ENCODE results near the gene PLXNA4.

PLXNA4 gene

DNA sequence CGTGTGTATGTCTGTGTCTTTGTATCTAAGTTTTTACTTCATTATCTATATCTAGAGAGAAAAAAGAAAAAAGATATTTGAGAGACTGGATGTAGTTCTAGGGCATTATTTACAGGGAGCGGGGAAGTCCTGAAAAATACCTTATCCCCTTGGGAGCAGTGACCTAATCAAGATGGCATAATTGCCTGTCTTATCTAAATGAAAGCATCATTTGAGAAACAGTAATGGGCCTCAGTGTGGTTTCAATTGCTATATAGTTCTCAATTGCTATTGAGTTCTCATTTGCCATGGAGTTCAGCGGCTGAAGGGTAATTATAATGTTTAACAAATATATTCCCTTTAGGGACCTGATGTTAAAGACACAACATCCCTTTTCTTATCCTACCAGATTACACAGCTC, 216.5 kb downstream of the PLXNA4 start:
- DNase-seq (ENCODE audit: low read depth in 3 of 3), result no peak

DNA sequence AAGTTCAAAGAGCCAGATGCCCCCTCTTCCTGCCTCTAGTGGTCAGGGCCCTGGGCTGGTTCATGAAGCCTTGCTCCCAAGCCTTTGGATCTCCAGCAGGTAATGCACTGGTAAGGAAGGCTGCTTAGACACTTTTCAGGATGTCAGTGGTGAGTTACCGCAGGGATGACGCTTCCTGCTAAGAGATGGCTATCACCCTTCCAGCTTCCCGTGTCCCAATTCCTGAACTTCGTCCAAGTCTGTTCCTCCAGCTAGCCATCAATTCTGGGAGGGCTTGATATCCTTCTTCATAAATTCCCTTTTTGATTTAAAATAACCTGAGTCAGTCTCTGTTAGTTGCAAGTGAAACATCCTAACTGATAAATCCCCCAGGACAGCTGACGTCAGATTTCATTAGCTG, 221.2 kb downstream of the PLXNA4 start:
- no peak for DNase-seq (ENCODE audit: low read depth in 3 of 3)

DNA sequence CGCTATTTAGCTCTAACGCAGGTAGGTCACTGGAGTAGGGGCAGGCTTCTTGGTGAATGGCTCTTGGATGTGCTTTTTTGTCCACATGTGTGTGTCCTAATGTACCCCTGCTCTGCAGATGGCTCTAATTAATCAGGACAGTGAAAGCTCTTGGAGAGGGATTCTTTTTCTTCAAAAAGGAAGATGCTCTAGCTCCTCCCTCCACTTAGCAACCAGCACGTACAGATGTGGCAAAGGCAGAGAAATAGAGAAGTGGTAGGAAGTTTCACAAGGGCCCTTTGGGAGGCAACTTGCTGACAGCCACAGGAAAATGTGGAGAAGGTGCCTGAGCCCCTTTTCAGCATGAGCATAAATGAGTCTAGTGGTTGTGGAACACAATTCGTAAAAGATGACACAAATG, 221.7 kb downstream of the PLXNA4 start:
- DNase-seq (ENCODE audit: low read depth in 3 of 3), result no peak

DNA sequence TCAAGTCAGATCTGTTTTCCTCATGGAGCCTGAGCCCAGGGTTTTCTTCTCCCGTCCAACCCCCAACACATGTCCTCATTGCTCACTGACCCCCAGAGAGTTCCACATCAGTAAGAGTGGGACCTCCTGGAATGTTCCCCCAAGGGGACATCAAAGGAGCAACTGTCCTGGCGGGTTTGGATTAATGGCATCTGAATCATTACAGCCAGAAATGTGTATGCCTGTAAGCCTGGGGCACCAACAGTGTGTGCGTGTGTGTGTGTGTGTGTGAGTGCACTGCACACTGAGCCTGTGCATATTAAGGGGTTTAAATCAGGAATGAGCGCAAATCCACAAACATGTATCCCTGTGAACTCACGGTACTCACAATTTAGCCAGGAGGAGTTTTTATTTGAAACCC, 222.3 kb downstream of the PLXNA4 start:
- no peak for DNase-seq (ENCODE audit: low read depth in 3 of 3)

DNA sequence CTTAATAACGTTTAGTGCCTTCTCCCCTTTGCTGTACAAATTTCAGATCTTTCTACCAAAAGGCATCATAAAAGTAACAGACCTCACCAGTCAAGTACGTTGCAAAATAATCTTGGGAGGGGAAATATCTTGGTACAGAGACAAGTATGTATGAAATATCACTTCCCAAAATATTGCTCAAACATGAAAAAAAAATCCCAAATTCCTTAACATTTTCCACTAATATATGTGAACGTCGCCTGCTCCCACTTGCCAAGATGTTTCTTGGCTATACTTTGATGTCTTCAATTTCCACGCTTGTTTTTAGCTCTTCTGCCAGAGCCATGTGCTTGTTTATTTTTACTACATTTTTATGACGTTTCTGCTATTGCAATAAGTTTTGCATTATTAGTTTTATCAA, 223.5 kb downstream of the PLXNA4 start:
- no peak for DNase-seq (ENCODE audit: low read depth in 3 of 3)

- DNase-seq (ENCODE audit: low read depth in 3 of 3), result no peak
Measured at GRCh38 chr7:132351954-132352499, 224.2 kb downstream of the PLXNA4 start.

- no peak for DNase-seq (ENCODE audit: low read depth in 3 of 3)
Measured at GRCh38 chr7:132350741-132351140, 225.5 kb downstream of the PLXNA4 start.

DNA sequence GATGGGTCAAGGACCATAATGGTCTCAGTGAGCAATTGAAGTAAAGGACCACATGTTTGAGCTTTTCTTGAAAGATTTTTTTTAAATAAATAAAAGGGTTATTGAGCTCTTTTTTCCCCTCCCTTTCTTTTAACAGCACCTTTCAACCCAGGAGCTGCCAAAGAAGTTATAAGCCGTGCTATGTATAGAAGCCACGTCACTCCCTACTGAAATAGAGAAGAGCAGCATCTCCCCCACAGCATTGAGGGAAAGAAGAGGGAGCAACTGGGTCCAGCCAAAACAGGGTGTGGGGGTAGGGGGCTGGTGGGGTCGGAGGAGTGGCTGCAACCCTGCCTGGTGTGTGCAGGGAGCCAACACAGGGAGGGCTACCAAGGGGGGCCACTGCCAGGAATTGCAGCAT, 227.2 kb downstream of the PLXNA4 start:
- no peak for DNase-seq (ENCODE audit: low read depth in 3 of 3)

DNA sequence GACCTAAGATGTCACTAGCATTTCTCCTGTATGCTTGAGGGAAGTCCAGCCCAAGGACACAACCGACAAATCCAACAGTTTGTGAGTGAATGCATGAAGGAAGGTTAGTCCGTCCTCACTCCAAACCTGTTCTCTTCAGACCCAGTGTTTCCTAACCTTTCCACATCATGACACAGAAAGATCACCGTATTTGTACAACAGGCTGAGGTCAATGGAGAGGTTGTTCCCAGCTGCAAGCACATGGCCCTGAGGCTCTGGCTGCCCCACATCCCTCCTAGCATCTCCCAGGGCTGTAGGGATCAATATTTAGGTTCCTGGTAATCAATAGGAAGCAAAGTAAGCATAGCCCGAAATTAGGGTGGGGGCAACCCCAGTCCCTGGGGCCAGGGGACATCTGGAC, 227.9 kb downstream of the PLXNA4 start:
- no peak for DNase-seq (ENCODE audit: low read depth in 3 of 3)

- no peak for DNase-seq (ENCODE audit: low read depth in 3 of 3)
Measured at GRCh38 chr7:132347858-132348257, 228.4 kb downstream of the PLXNA4 start.

DNA sequence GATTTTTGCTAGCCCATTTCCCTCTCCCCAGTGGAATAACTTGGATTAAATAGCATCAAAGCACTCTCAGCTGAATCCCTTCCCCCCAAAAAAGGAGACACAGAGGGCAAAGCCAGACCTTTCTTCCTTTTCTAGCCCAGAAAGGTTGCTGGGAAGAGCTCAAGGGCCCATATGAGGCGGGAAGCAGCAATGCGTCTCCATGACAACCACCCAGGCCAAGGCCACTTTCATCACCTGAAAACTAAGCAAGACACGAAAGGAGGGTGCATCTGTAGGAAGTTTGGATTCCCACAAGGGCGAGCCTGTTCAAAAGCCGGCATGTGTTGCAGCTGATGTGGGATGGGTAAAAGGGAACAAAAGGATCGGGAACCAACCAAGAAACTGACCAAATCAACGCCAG, 229.1 kb downstream of the PLXNA4 start:
- no peak for DNase-seq (ENCODE audit: low read depth in 3 of 3)

DNA sequence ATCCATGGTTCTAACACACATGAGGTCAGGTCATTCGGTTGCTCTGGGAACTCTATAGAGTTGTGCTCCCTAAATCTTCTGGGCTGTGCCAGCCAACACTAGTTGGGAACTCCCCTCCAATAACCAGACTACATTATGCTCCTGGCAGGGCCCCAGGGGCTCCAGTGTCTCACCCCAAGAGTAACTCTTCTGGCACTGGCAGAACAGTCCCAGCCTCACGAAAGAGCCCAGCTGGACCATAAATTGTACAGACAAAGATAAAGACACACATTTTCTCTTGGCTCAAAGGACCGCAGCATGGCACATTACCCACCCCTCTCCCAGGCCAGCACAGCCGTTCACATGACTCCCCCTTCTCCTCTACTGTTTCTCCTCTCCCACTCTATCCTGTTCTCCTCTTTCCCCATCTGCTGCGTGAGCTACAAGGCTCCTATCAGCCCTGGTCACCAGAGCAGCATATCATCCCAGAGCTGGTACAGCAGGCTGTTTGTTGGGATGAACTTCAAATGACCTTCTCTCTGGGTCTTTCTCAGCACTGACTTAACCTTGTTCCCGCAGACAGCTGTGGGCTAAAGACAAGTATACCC, 230.6 kb downstream of the PLXNA4 start:
- DNase-seq (ENCODE audit: low read depth in 3 of 3), result no peak

DNA sequence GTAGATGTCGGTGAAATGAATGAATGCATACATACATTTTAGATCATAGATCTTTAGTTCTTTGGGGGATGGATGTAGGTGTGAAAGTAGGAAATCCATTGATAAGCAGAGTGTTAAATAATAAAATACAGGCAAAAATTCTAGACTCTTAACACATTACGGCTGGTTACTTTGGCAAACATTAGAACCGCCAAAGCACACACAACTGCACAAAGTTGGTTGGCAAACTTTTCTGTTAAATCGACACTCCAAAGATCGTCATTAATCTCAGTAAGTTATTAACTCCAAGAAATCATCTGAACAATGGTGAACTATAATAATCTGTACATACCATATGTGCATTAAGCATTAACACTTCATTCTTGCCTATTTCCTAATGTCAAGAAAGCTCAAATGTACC, 231.2 kb downstream of the PLXNA4 start:
- no peak for DNase-seq (ENCODE audit: low read depth in 3 of 3)

GRCh38 chr7:132343199-132343598, 233.1 kb downstream of the PLXNA4 start:
- no peak for DNase-seq (ENCODE audit: low read depth in 3 of 3)

DNA sequence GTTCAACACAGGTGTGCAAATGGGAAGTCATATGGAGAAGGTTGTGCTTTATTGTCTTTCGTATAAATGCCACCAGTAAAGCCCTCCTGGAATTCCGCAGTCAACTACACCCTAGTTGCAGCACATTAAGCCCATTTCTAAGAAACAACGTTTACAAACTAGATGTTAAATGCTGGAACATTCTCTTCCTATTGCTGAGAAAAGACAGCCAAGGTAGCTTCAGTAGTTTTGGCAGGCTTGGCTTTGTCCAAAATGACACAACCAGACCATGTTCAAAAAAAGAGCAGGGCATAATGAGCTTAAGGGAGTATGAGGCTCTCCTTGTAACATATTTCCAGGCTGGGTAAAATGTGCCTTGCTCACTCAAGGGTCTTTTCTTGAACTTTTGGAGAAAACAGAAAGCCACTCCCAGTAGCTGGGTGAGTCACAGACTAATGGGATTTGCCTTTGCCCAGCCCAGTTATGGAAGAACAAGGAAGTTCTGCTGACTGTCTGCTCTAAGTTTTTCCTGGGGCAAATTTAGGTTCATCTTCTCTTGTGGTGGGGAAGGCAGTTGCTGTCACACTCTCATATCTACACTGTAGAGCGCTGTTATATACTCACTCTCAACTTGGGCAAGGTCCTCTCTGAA, 238.7 kb downstream of the PLXNA4 start:
- DNase-seq (ENCODE audit: low read depth in 3 of 3), result no peak

DNA sequence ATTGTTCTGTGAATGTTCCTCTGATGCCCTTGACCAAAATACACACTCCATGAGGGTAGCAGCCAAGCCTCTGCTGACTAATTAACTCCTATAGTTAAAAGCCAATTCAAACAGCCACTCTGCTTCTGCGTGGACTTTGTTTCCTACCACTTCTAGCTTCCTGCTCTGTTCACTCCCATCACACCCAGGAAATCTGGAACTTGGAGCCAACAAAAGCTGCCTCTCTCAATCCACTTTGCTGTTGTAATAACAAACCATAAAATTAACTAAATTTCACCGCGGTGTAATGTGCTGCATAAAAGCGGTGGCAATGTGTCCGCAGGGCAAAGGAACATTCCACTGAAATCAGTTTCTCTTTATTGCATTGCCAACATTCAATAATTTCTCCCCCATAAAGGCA, 239.5 kb downstream of the PLXNA4 start:
- no peak for DNase-seq (ENCODE audit: low read depth in 3 of 3)

DNA sequence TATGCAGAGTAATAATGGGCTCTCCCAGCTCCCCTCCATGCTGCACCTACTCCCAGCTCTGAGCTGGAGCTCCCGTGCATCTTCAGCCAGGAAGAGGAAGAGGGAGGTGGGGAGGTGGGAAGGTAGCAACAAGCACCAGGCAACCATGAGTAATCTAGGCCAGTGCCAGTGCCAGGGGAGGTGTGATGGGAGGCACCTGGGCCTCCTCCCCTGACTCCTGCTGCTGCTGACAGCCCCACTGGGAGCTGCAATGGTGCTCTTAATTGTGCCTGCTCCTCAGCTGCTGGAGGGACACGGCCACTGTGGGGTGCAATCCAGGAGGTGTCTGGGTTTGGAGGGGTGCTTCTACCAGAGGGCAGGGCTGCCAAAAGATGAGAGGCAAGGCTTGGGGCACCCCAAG, 243.0 kb downstream of the PLXNA4 start:
- no peak for DNase-seq (ENCODE audit: low read depth in 3 of 3)

- DNase-seq (ENCODE audit: low read depth in 3 of 3), result no peak
Measured at GRCh38 chr7:132328760-132329159, 247.5 kb downstream of the PLXNA4 start.

- no peak for DNase-seq (ENCODE audit: low read depth in 3 of 3)
Measured at GRCh38 chr7:132328047-132328620, 248.1 kb downstream of the PLXNA4 start.

GRCh38 chr7:132326878-132327589, 249.2 kb downstream of the PLXNA4 start:
- no peak for DNase-seq (ENCODE audit: low read depth in 3 of 3)

GRCh38 chr7:132322970-132323369, 253.3 kb downstream of the PLXNA4 start:
- DNase-seq (ENCODE audit: low read depth in 3 of 3), result no peak

DNA sequence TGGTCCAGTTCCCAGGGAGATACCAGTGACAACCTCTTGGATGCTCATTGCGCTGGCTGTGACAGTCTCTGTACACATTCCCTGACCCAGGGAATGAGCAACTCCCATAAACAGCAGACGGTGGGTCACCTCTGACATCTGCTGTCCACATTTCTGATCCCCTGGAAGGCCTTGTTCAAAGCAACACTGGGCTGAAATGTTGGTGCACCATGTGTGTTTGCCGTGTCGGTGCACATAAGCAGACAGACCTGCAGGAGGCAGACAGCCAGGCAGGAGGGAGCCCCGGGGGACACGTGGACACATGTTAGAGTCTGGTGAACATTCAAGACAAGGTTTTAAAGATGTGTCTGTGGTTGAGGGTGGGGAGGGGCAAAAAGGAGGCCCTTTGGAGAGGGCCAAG, 254.9 kb downstream of the PLXNA4 start:
- DNase-seq (ENCODE audit: low read depth in 3 of 3), result no peak

DNA sequence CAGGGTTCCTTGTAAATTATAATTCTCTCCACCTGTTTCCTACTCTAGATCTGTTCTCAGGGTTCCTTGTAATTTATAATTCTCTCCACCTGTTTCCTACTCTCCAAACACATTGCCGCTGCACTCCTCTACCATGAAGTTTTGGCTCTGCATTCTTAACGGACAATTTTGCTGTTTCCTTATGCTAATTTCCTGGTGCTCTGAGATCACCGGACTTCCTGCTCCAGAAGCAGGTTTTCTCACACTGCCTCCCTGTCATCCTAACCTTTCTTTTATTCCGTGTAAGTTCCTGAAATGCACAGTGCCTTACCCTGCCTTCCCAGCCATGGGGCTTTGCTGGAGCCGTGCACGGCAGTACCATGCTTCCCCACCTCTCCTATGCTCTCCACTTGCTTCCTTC, 256.8 kb downstream of the PLXNA4 start:
- no peak for DNase-seq (ENCODE audit: low read depth in 3 of 3)
